NB4 (cell line): ENCODE data around the gene KLRF2.

Source experiments
- MAX ChIP-seq: IDR thresholded peaks from 2 replicates; pipeline ENCODE4 v1.6.1; 2011; ENCODE audit warnings: low read depth, low read length
- MYC ChIP-seq: IDR thresholded peaks from 2 replicates; pipeline ENCODE4 v1.6.1; 2011; ENCODE audit warnings: low read depth, low read length
- POLR2A ChIP-seq: IDR thresholded peaks from 2 replicates; pipeline ENCODE4 v1.6.1; 2011; ENCODE audit warnings: mild to moderate bottlenecking; ENCODE audit not compliant: insufficient read length; ENCODE audit errors: extremely low read depth
- TF ChIP-seq, protein P1 (sequence below): IDR thresholded peaks from one replicate; pipeline ENCODE4 v1.5.1; 2012; ENCODE audit warnings: low read depth, low read length

GRCh38 chr12:9911708-9912107 lies 30.4 kb downstream of the KLRF2 start:
- no peak for TF ChIP-seq MAX
- TF ChIP-seq, protein P1, sequence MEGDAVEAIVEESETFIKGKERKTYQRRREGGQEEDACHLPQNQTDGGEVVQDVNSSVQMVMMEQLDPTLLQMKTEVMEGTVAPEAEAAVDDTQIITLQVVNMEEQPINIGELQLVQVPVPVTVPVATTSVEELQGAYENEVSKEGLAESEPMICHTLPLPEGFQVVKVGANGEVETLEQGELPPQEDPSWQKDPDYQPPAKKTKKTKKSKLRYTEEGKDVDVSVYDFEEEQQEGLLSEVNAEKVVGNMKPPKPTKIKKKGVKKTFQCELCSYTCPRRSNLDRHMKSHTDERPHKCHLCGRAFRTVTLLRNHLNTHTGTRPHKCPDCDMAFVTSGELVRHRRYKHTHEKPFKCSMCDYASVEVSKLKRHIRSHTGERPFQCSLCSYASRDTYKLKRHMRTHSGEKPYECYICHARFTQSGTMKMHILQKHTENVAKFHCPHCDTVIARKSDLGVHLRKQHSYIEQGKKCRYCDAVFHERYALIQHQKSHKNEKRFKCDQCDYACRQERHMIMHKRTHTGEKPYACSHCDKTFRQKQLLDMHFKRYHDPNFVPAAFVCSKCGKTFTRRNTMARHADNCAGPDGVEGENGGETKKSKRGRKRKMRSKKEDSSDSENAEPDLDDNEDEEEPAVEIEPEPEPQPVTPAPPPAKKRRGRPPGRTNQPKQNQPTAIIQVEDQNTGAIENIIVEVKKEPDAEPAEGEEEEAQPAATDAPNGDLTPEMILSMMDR = no peak
- no peak for TF ChIP-seq POLR2A
- no peak for TF ChIP-seq MYC
